Measurements from ENCODE around the gene TMC1.

TMC1 gene

GRCh38 chr9:72529531-72529930 is 8.1 kb downstream of the TMC1 start:
- H3K9ac ChIP-seq (ENCODE audit: low read depth, low read length), result no peak overlapping the region
- TF ChIP-seq EZH2 (IDR thresholded peaks at IDR 0.05; ENCODE audit: borderline replicate concordance, low read depth, low read length, severe bottlenecking) (no peak), CTCF (IDR thresholded peaks at IDR 0.05; ENCODE audit: borderline replicate concordance, extremely low read depth, low read length, poor library complexity, severe bottlenecking) (no peak)
- peaks cover 18% of the 10 kb centered on the region for H3K4me1 ChIP-seq (ENCODE audit: insufficient read depth, low read length)
- no peaks in the 10 kb centered on the region for H3K79me2 ChIP-seq (ENCODE audit: insufficient read depth, low read length)
- DNase-seq (no peak), ATAC-seq (ENCODE audit: insufficient read depth, low read depth) (no peak)
- H3K9me3 ChIP-seq (ENCODE audit: insufficient read depth, low read length, severe bottlenecking), result no peaks in the 10 kb centered on the region
- H2AFZ ChIP-seq (ENCODE audit: low read depth, low read length), result no peak overlapping the region
- no peak overlapping the region for H3K27ac ChIP-seq (ENCODE audit: low read length)
- H3K36me3 ChIP-seq (ENCODE audit: insufficient read depth, low read length), result no peaks in the 10 kb centered on the region
- H3K4me2 ChIP-seq (ENCODE audit: insufficient read depth, low read length), result no peak overlapping the region
- H4K20me1 ChIP-seq (ENCODE audit: insufficient read depth, low read length), result no peaks in the 10 kb centered on the region
- no peak overlapping the region for H3K4me3 ChIP-seq (ENCODE audit: low read depth in 1 of 2, low read length in 2 of 2)
- H3K27me3 ChIP-seq (ENCODE audit: insufficient read depth, low read length, poor library complexity), result no peaks in the 10 kb centered on the region

GRCh38 chr9:72533322-72533721 is 11.9 kb downstream of the TMC1 start:
- DNase-seq (no peak), ATAC-seq (ENCODE audit: insufficient read depth, low read depth) (no peak)
- H3K27me3 ChIP-seq (ENCODE audit: insufficient read depth, low read length, poor library complexity), result no peaks in the 10 kb centered on the region
- H3K4me2 ChIP-seq (ENCODE audit: insufficient read depth, low read length), result no peak overlapping the region
- no peak overlapping the region for H3K4me3 ChIP-seq (ENCODE audit: low read depth in 1 of 2, low read length in 2 of 2)
- no peaks in the 10 kb centered on the region for H3K79me2 ChIP-seq (ENCODE audit: insufficient read depth, low read length)
- H3K4me1 ChIP-seq (ENCODE audit: insufficient read depth, low read length), result 0 out of 2 replicates have a peak, but pooled peaks cover under 1% of the 10 kb centered on the region
- no peaks in the 10 kb centered on the region for H3K36me3 ChIP-seq (ENCODE audit: insufficient read depth, low read length)
- TF ChIP-seq CTCF (IDR thresholded peaks at IDR 0.05; ENCODE audit: borderline replicate concordance, extremely low read depth, low read length, poor library complexity, severe bottlenecking) (no peak), EZH2 (IDR thresholded peaks at IDR 0.05; ENCODE audit: borderline replicate concordance, low read depth, low read length, severe bottlenecking) (no peak)
- no peak overlapping the region for H2AFZ ChIP-seq (ENCODE audit: low read depth, low read length)
- H4K20me1 ChIP-seq (ENCODE audit: insufficient read depth, low read length), result no peaks in the 10 kb centered on the region
- H3K9ac ChIP-seq (ENCODE audit: low read depth, low read length), result no peak overlapping the region
- H3K27ac ChIP-seq (ENCODE audit: low read length), result no peak overlapping the region
- H3K9me3 ChIP-seq (ENCODE audit: insufficient read depth, low read length, severe bottlenecking), result no peaks in the 10 kb centered on the region

DNA sequence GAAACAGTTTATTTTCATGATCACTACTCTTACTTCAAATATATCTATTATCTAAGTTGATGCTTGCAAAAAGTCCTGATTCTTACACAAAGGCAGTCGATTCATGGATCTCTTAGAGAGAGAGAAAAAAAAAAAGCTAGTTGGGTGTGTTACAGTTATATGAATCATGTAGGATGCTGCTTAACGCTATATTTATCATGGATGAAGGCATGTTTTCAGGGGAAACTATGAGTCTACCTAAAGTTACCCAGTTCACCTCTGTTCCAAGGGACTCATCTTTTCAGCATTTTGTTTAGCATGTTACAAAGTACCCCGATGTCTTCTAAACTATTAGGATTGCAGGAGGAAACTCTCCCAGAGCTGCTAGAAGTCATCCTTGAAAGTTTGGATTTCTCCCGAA is 13.5 kb downstream of the TMC1 start:
- Histone ChIP-seq H3K9me3 (ENCODE audit: insufficient read depth, low read length, severe bottlenecking) (no peaks in the 10 kb centered on the region), H4K20me1 (ENCODE audit: insufficient read depth, low read length) (no peaks in the 10 kb centered on the region), H3K9ac (ENCODE audit: low read depth, low read length) (no peak overlapping the region), H3K4me1 (ENCODE audit: insufficient read depth, low read length) (no peaks in the 10 kb centered on the region), H3K36me3 (ENCODE audit: insufficient read depth, low read length) (no peaks in the 10 kb centered on the region), H3K79me2 (ENCODE audit: insufficient read depth, low read length) (no peaks in the 10 kb centered on the region), H3K4me3 (ENCODE audit: low read depth in 1 of 2, low read length in 2 of 2) (no peak overlapping the region), H3K27ac (ENCODE audit: low read length) (no peak overlapping the region), H3K4me2 (ENCODE audit: insufficient read depth, low read length) (no peak overlapping the region), H2AFZ (ENCODE audit: low read depth, low read length) (no peak overlapping the region), H3K27me3 (ENCODE audit: insufficient read depth, low read length, poor library complexity) (no peaks in the 10 kb centered on the region)
- TF ChIP-seq CTCF (IDR thresholded peaks at IDR 0.05; ENCODE audit: borderline replicate concordance, extremely low read depth, low read length, poor library complexity, severe bottlenecking), result no peak
- no peak for TF ChIP-seq EZH2 (IDR thresholded peaks at IDR 0.05; ENCODE audit: borderline replicate concordance, low read depth, low read length, severe bottlenecking)
- no peak for DNase-seq
- ATAC-seq (ENCODE audit: insufficient read depth, low read depth), result no peak

DNA sequence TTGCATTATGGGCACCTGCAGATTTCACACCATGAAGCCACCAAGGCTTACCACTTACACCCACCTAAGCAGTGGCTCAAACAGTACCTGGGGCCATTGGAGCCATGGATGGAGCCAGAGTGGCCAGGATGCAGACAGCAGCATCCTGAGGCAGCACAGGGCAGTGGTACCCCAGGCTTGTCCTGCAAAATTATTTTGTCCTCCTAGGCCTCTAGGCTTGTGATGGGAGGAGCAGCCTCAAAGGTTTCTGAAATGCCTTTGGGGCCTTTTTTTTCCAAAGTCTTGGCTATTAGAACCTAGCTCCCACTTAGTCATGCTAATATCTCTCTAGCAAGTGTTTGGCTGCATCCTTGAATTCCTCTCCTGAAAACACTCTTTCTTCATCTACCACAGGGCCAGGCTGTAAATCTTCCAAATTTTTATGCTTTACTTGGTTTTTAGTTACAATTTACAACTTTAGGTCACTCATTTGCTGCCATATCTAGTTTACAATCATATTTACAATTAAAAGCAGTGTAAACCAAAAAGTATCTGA is 15.7 kb downstream of the TMC1 start:
- TF ChIP-seq CTCF (IDR thresholded peaks at IDR 0.05; ENCODE audit: borderline replicate concordance, extremely low read depth, low read length, poor library complexity, severe bottlenecking), result no peak
- TF ChIP-seq EZH2 (IDR thresholded peaks at IDR 0.05; ENCODE audit: borderline replicate concordance, low read depth, low read length, severe bottlenecking), result no peak
- no peak for DNase-seq
- H3K27ac ChIP-seq (ENCODE audit: low read length), result no peak overlapping the region

More for the DNA sequence above, 15.7 kb downstream of the TMC1 start:
- H3K36me3 ChIP-seq (ENCODE audit: insufficient read depth, low read length), result no peaks in the 10 kb centered on the region
- no peaks in the 10 kb centered on the region for H3K79me2 ChIP-seq (ENCODE audit: insufficient read depth, low read length)
- H3K4me2 ChIP-seq (ENCODE audit: insufficient read depth, low read length), result no peak overlapping the region
- no peaks in the 10 kb centered on the region for H4K20me1 ChIP-seq (ENCODE audit: insufficient read depth, low read length)
- no peak overlapping the region for H3K4me3 ChIP-seq (ENCODE audit: low read depth in 1 of 2, low read length in 2 of 2)
- ATAC-seq (ENCODE audit: insufficient read depth, low read depth), result no peak
- no peak overlapping the region for H2AFZ ChIP-seq (ENCODE audit: low read depth, low read length)
- H3K4me1 ChIP-seq (ENCODE audit: insufficient read depth, low read length), result no peaks in the 10 kb centered on the region
- H3K9ac ChIP-seq (ENCODE audit: low read depth, low read length), result no peak overlapping the region
- no peaks in the 10 kb centered on the region for H3K9me3 ChIP-seq (ENCODE audit: insufficient read depth, low read length, severe bottlenecking)
- H3K27me3 ChIP-seq (ENCODE audit: insufficient read depth, low read length, poor library complexity), result no peaks in the 10 kb centered on the region
